ENCODE data around the gene SMG6.
"Not testable (repeated sequence)": the region's sequence is repeated elsewhere in the genome, so short reads cannot be mapped to it uniquely, and the experiment has no call there.

SMG6 gene

DNA sequence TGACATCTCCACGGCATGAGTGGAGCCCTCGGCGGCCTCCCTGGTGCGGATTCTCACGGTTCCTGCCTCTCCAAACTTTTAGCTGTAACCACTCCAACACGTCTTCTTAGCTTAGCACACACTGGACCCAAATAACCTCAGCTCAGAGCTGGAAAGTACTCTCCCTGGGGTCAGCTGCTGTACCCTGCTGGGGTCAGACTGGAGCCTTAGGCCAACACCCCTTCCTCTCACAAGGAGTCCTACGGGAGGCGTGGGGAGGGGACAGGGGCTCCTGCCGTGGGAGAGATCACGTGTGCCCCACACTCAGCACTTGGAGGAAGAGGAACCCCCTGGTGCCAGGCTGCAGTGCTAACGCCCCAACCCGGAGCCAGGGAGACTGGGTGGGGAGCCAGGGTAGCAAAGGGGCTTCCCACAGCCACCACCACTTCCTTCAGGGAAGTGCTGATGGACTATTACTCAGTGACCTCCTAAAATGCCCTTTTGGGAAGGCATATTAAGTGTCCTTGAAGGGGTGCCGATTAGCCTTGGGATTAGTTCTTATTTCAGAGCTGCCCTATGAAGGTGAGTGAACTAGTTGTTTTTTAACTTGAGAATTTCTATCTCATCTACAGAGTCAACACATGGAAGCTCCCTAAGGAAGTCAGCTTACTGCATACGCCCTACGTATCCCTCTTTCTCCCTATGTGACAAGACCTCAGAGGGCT, 124.6 kb downstream of the SMG6 start:
- DNase-seq (ENCODE audit: low spot score) = no peak

GRCh38 chr17:2177235-2177811, 126.3 kb downstream of the SMG6 start:
- DNase-seq (ENCODE audit: low spot score) = no peak

DNA sequence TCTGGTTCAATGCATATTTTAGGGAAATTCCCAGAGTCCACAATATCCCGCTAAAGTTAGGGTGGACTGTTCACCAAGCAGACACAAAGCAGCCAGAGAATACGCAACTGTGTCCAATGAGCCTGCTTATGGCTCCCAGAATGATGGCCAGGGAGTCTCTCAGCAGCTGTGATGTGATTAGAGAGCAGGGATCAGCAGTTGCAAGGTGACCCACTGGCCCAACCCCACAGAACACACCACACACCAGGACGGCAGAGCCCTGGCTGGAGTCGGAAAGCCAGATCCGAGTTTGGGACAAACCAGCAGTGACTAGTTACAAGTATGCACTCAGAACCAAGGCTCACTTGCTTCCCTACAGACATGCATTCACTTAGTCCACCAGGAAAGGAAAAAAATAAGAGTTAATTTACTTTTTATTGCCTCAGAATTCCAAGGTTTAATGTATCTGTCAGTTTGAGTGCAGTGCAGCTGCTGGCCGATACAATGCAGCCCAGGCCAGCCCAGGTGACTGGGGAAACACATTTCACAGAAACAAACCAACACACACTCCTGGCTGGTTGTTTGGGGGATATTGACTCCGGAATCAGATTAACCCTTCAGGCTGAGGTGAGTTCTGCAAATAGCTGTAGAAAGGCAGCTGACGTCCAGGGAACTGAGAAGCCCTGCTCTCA, 127.0 kb downstream of the SMG6 start:
- DNase-seq (ENCODE audit: low spot score) = no peak

DNA sequence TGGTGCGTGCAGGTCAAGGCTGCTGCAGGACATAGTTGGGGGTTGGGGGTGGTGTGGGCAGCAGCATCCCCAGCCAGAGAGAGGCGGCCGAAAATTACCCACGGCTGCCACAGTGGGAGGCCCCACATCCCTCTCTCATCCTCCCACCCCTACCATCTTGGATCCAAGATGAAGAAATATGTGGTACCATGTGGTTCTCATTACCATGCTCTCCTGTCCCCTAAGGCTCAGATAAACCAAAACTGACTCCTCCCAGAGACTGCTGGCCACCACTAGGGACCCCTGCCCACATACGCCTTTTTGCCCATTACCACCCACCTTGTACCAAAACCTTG, 128.3 kb downstream of the SMG6 start:
- no peak for DNase-seq (ENCODE audit: low spot score)

DNA sequence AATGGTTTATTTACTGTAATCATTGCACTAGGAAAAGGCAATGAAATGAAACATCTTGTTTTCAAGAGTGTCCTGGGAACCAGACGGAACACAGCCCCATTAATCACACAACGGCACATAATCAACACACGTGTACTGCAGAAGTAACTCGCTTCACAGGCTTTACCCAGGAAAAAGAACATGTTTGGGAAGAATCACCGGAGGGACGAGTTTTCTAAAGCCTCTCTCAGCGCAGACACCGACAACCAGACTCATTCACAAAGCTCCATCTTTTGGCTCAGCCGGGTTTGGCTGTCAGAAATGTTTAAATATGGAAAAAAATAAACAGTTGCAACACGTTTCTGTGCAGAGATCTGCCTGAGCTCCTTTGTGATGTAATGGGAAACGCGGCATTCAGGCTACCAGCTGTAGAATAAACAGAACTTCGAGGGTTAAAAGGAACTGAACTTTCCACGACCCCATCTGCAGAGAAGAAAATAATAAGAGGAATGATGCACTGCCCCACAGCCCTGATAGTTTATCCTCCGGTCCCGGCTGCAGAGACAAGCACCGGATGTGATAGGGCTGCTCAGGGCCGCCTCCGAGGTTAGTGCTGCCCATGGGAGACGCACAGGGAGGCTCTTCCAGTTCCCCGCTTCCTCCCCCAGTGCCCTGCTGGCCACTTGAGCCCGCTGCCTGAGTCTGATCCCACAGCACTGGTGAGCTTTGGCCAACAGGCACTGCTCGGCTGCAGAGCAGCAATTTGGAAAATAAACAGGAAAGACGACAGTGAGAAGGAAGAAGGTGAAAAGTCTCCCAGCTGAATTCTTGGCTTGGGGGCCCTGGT, 128.9 kb downstream of the SMG6 start:
- DNase-seq (ENCODE audit: low spot score) = no peak

DNA sequence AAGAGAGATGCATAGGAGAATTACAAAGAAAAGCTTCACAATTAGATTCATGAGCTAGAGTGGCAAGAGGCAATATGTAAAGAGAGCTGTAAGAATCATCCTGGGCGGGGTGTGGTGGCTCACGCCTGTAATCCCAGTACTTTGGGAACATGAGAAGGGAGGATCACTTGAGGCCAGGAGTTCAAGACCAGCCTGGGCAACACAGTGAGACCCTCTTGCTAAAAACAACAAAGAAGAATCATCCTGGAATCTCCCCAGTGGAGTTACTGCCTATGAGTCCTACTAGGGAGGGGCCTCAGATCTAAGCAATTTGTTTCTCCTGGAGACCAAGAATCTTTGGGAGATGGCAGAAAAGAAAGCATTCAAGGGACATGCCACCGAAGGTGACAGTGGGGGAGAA, 129.6 kb downstream of the SMG6 start:
- DNase-seq (ENCODE audit: low spot score) = no peak

GRCh38 chr17:2172999-2173398, 130.6 kb downstream of the SMG6 start:
- DNase-seq (ENCODE audit: low spot score) = no peak

GRCh38 chr17:2172077-2172851, 131.3 kb downstream of the SMG6 start:
- DNase-seq (ENCODE audit: low spot score) = no peak

DNA sequence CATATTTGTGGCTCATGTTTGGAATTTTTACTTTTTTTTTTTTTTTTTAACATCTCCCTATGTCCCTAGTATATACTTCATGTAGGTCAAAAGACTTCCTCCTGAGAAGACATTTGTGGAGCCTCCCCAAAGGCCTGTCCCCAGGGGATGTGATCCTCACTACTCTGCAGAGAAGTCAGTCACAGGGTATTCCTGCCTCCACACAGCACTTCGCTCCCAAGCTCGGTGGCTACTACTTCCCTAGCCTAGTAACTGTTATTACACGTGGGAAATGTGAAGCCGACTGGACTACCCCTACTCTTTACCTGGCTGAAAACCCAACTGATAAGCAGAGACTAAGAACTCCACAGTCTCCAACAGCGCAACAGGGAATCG, 131.9 kb downstream of the SMG6 start:
- no peak for DNase-seq (ENCODE audit: low spot score)

GRCh38 chr17:2170023-2170422, 133.6 kb downstream of the SMG6 start:
- DNase-seq (ENCODE audit: low spot score) = peak; percentile 7

DNA sequence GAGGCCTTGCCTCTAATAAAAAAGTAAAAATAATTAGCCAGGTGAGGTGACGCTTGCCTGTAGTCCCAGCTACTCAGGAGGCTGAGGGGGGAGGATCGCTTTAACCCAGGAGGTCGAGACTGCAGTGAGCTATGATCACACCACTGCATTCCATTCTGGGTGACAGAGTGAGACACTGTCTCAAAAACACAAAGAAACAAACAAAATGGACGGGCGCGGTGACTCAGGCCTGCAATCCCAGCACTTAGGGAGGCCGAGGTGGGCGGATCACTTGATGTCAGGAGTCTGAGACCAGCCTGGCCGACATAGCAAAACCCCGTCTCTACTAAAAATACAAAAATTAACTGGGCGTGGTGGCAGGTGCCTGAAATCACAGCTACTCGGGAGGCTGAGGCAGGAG, 137.9 kb downstream of the SMG6 start:
- DNase-seq (ENCODE audit: low spot score) = not testable (repeated sequence)

GRCh38 chr17:2158396-2158780, 145.2 kb downstream of the SMG6 start:
- no peak for DNase-seq (ENCODE audit: low spot score)

DNA sequence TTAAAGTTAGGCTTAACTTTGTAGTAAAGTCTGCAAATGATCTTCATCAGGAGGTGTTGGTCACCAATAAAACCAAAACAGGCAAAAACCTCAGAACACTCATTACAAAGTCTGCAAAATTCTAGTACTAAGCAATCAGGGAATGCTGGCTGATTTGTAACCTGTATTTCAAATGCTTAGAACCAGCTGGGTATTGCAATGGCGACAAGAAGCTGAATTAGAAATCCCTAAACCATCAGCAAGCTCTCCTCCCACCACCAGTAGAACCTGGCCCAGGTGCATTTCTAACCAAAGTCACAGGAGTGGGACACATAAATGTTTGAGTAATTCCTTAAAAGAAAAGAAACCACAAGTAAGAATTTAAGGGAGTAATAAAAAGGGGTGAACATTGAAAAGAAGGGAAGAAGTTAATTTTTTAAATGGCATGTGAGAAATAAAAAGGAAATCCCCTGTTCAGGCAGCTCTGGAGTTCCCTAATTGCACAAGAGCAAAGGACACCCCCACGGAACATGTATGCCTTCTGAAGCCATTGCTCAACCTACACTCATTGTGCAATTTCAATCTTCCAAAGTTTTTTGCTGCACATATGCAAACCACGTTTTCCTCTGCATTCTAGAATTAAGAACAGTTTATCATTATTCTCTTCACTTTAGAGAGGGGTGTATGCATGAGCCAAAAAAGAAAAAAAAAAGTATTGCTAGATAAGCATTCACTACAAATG, 145.8 kb downstream of the SMG6 start:
- no peak for DNase-seq (ENCODE audit: low spot score)

- DNase-seq (ENCODE audit: low spot score) = no peak
Measured at GRCh38 chr17:2157081-2157480, 146.5 kb downstream of the SMG6 start.

GRCh38 chr17:2156666-2157065, 146.9 kb downstream of the SMG6 start:
- no peak for DNase-seq (ENCODE audit: low spot score)

DNA sequence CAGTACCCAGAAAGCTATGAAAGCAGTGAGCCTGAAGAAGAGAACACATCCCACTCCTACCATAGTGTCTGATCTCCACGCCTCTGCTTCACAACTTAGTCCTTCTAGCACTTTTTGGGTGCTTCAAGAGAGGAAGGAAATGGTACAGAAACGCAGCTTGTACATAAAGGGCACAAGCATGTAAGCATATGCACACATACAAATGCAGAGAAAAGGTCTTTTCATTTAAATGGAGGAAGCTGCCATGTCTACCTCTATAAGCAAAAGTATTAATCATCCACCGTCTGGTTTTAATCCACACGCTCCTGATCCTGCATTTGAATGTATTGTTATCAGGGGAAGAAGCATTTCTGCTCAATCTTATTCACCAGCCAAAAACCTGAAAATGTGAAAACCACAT, 148.0 kb downstream of the SMG6 start:
- no peak for DNase-seq (ENCODE audit: low spot score)

DNA sequence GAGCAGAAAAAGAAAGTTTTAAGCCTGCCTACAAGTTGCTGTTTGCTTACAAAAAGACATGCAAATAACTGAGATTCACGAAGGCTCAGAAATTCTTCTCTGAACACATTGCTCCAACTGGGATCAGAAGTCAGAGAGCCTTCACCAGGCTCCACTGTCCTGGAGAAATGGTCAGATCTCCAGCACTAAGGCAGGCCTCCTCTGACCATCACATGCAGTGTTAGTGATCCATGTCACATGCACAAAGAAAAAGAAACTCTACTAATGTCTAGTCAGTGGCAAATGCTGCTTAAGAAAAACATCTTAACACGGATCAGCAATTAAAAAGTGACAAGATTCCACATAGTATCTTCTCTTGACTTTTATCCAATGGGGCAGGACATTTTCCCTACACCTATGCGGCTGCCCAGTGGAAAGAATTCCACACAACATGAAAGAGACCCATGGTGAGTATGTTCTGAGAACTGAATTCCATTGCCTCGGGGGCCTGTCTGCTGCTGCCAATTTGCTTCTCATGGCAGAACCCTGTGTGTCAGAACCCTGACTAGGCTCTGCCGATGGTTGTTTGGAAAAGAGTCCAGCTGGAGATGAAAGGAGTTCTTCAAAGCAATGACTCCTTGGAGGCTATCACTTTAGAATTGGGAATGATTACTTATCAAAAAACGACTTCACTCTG, 152.1 kb downstream of the SMG6 start:
- DNase-seq (ENCODE audit: low spot score) = no peak

DNA sequence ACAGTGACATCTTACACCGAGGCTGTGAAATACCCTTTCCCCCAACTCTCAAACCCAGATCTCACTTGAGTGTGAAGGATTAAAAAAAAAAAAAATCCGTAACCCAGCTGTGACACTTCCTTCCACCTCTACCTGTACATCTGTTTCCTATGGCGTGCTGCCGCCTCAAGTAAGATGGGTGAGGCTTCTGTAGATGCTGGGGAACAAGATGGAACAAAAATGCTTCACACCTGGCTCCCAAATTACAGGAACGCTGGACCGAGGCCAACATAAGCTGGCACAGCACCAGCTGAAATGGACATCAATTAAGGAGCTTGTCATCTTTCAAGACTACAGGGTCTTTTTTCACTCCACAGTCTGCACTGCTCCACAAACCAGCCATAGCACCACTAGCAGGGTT, 152.8 kb downstream of the SMG6 start:
- no peak for DNase-seq (ENCODE audit: low spot score)

DNA sequence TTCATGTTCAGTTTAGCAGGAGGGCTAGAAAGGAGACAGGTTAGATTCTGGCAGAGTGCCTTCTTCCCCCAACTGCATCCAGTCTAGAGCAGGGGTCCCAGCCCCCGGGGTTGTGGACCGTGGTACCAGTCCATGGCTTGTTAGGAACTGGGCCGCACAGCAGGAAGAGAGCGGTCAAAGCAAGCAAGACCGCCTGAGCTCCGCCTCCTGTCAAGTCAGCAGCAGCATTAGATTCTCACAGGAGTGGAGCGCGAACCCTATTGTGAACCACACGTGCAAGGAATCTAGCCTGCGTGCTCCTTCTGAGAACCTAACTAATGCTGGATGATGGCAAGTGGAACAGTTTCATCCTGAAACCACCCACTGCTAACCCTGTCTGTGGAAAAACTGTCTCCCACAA, 153.7 kb downstream of the SMG6 start:
- DNase-seq (ENCODE audit: low spot score) = no peak

DNA sequence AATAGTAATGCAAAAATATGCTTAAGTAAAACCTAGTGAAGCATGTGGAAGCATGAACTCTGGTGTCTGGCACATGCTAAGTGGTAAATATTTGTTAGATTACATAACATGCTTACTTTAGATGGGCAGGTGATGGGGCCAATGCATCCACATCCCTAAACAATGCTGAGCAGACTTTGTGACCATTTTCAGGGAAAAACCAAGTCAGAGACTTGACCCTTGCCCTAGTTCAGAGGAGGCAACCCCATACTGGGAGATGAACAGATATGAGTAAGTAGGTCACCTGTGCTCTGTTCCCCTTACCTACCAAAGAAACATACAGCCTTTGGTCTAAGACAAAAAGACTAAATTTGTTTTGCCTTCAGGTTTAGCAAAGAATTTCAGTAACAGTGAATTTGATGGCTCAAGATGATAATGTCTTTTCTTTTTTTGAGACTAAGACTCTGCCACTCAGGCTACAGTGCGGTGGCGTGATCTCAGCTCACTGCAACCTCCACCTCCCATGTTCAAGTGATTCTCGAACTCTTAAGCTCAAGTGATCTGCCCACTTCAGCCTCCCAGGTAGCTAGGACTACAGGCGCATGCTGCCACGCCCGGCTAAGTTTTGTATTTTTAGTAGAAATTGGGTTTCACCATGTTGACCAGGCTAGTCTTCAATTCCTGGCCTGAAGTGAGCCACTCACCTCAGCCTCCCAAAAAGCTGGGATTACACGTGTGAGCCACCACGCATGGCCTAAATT, 157.3 kb downstream of the SMG6 start:
- DNase-seq (ENCODE audit: low spot score) = no peak

Data from NAMALWA (cell line).